HepG2 (cell line): ENCODE results near the gene NDUFB5. TPM values are rescaled to one million over a fixed set of nuclear protein-coding genes. Genes with fewer than 3 reads are reported as not detected.

Experiments used
- ARNT2 ChIP-seq: sonication (generic); formaldehyde crosslinking; IDR thresholded peaks from 2 replicates; pipeline ENCODE4 v1.8.0; 2022; ENCODE audit warnings: mild to moderate bottlenecking, low read depth, missing genetic modification reagents, moderate library complexity
- ATF6 ChIP-seq: sonication (generic); formaldehyde crosslinking; conservative IDR thresholded peaks from 2 replicates; pipeline ENCODE4 v1.4.0; 2020; ENCODE audit warnings: missing genetic modification reagents
- CCAR2 ChIP-seq: fragments of 200-400 bp; formaldehyde crosslinking; optimal IDR thresholded peaks from 2 replicates; pipeline ENCODE3; 2018; ENCODE audit warnings: low read depth, mild to moderate bottlenecking, low read length, moderate library complexity
- HDAC1 ChIP-seq: sonication (generic); formaldehyde crosslinking; IDR thresholded peaks from 2 replicates; pipeline ENCODE4 v1.5.1; 2020; ENCODE audit warnings: mild to moderate bottlenecking, missing genetic modification reagents
- KLF12 ChIP-seq: sonication (generic); formaldehyde crosslinking; IDR thresholded peaks from 2 replicates; pipeline ENCODE4 v1.4.0; 2020; ENCODE audit warnings: missing genetic modification reagents, borderline replicate concordance
- MAX ChIP-seq: IDR thresholded peaks from 2 replicates; pipeline ENCODE4 v1.6.1; 2012; ENCODE audit warnings: inconsistent platforms
- NCOR1 ChIP-seq: fragments of 200-600 bp; sonication (generic); IDR thresholded peaks from 2 replicates; pipeline ENCODE4 v1.7.0; 2017; ENCODE audit warnings: antibody characterized with exemption, low read length, borderline replicate concordance
- POLR2A ChIP-seq, 2 experiments: IDR thresholded peaks; 2 replicates each; pipeline ENCODE4 v1.6.1; 2011; ENCODE audit warnings: low read depth in 2 of 2, low read length in 2 of 2, mild to moderate bottlenecking in 1 of 2, moderate library complexity in 1 of 2; ENCODE audit not compliant: insufficient read depth in 1 of 2
- REST ChIP-seq, 2 experiments: IDR thresholded peaks; 2 replicates each; pipeline ENCODE4 v1.6.1; 2011 to 2012; ENCODE audit warnings: low read length in 2 of 2, borderline replicate concordance in 1 of 2, low read depth in 1 of 2, mild to moderate bottlenecking in 1 of 2, moderate library complexity in 1 of 2
- SOX13 ChIP-seq, 3 experiments: fragments of 450-650 bp in 1 of 3; sonication (generic) in 1 of 3; formaldehyde crosslinking in 1 of 3; IDR thresholded peaks in 2 of 3; conservative IDR thresholded peaks in 1 of 3; 2 replicates each; pipeline versions ENCODE4 v1.5.0 to v1.6.1; 2016 to 2020; ENCODE audit warnings: antibody characterized with exemption in 1 of 3, mild to moderate bottlenecking in 1 of 3, missing compliant biosample characterization in 1 of 3, missing genetic modification reagents in 1 of 3, moderate library complexity in 1 of 3
- TFDP1 ChIP-seq: IDR thresholded peaks from 2 replicates; pipeline ENCODE4 v1.6.1; 2016; ENCODE audit warnings: missing compliant biosample characterization, missing genetic modification reagents, borderline replicate concordance
- TFE3 ChIP-seq: IDR thresholded peaks from 2 replicates; pipeline ENCODE4 v1.6.1; 2016
- TOE1 ChIP-seq: sonication (generic); formaldehyde crosslinking; IDR thresholded peaks from 2 replicates; pipeline ENCODE4 v1.4.0; 2020; ENCODE audit warnings: mild to moderate bottlenecking, missing genetic modification reagents
- ZNF292 ChIP-seq: sonication (generic); formaldehyde crosslinking; IDR thresholded peaks from 2 replicates; pipeline ENCODE4 v1.8.1; 2022; ENCODE audit warnings: mild to moderate bottlenecking, low read depth, missing genetic modification reagents, borderline replicate concordance
- ZNF552 ChIP-seq: sonication (generic); formaldehyde crosslinking; IDR thresholded peaks from 2 replicates; pipeline ENCODE4 v1.9.0; 2022; ENCODE audit warnings: missing genetic modification reagents, mild to moderate bottlenecking, borderline replicate concordance
- ZNF576 ChIP-seq: sonication (generic); formaldehyde crosslinking; IDR thresholded peaks from 2 replicates; pipeline ENCODE4 v1.4.0; 2020; ENCODE audit warnings: mild to moderate bottlenecking, missing genetic modification reagents
- ZNF740 ChIP-seq: sonication (generic); formaldehyde crosslinking; IDR thresholded peaks from 2 replicates; pipeline ENCODE4 v1.4.0; 2020; ENCODE audit warnings: missing genetic modification reagents
- ZSCAN21 ChIP-seq: sonication (generic); formaldehyde crosslinking; IDR thresholded peaks from 2 replicates; pipeline ENCODE4 v1.8.0; 2022; ENCODE audit warnings: mild to moderate bottlenecking, missing genetic modification reagents, moderate library complexity, borderline replicate concordance
- polyA plus RNA-seq, 8 experiments: library from polyadenylated mRNA; depleted of rRNA in 3 of 8; stranded (reverse) in 7 of 8; unstranded in 1 of 8; fragments of >200 nt; fragmentation: Illumina TruSeq in 4 of 8; extraction: Trizol in 4 of 8; gene quantifications; 2 replicates each; pipeline versions ENCODE4 v1.2.1 to v1.2.3, GENCODE V29; 2011 to 2016; ENCODE audit warnings: low read depth in 4 of 8, missing spikeins in 1 of 8, mixed read lengths in 1 of 8; ENCODE audit not compliant: insufficient read depth in 1 of 8
- total RNA-seq, 5 experiments: library from RNA; depleted of rRNA; stranded (reverse); fragments of >200 nt; fragmentation: Illumina TruSeq; extraction: Trizol; gene quantifications; 2 replicates each; pipeline ENCODE4 v1.2.3, GENCODE V29; 2016; ENCODE audit warnings: low read depth in 1 of 5

The NDUFB5 gene
- total and polyA plus RNA-seq, 2 of the 13 experiments (the other 11 are each of a cell fraction or from before 2014, with no cell fraction given): 43.3 to 120 TPM

GRCh38 chr3:179652447-179653095 lies 48.0 kb downstream of the NDUFB5 start, which contains the start of gene USP13 (continued):
- TF ChIP-seq REST (IDR thresholded peaks at IDR 0.05; ENCODE audit: borderline replicate concordance in 1 of 2, low read depth in 1 of 2, low read length in 2 of 2) (peak in 1 of 2 experiments; percentile 25; a peak in 1 of 4 replicates), CCAR2 (no peak), TFE3 (0 out of 2 replicates have a peak, but pooled peaks have one; percentile 17), HDAC1 (peak; percentile 12; the same call in 1 of the 2 replicates), ZSCAN21 (CRISPR knock-in tag) (0 out of 2 replicates have a peak, but pooled peaks have one; percentile 7), ZNF292 (CRISPR knock-in tag) (peak; percentile 29; the same call in 1 of the 2 replicates), NCOR1 (no peak), ATF6 (CRISPR knock-in tag) (no peak), TOE1 (no peak), ZNF552 (CRISPR knock-in tag) (no peak), ZNF576 (CRISPR knock-in tag) (no peak), SOX13 (IDR thresholded peaks at IDR 0.05) (0 out of 2 replicates have a peak, but pooled peaks have one; percentile 16), SOX13 (CRISPR knock-in tag; conservative IDR thresholded peaks at IDR 0.05 in 1 of 2, IDR thresholded peaks at IDR 0.05 in 1 of 2) (no peak), POLR2A (IDR thresholded peaks at IDR 0.05; ENCODE audit: insufficient read depth in 1 of 2, low read depth in 2 of 2, low read length in 2 of 2) (peak in 1 of 2 experiments; percentile 54; a peak in 3 of 4 replicates), ARNT2 (CRISPR knock-in tag) (peak; percentile 51; the same call in 1 of the 2 replicates), TFDP1 (peak; percentile 35; the same call in 1 of the 2 replicates), KLF12 (CRISPR knock-in tag) (0 out of 2 replicates have a peak, but pooled peaks have one; percentile 24), ZNF740 (CRISPR knock-in tag) (0 out of 2 replicates have a peak, but pooled peaks have one; percentile 23), MAX (peak; percentile 80)
